ENCODE measurements around the gene PCDHA4.

PCDHA4 gene

DNA sequence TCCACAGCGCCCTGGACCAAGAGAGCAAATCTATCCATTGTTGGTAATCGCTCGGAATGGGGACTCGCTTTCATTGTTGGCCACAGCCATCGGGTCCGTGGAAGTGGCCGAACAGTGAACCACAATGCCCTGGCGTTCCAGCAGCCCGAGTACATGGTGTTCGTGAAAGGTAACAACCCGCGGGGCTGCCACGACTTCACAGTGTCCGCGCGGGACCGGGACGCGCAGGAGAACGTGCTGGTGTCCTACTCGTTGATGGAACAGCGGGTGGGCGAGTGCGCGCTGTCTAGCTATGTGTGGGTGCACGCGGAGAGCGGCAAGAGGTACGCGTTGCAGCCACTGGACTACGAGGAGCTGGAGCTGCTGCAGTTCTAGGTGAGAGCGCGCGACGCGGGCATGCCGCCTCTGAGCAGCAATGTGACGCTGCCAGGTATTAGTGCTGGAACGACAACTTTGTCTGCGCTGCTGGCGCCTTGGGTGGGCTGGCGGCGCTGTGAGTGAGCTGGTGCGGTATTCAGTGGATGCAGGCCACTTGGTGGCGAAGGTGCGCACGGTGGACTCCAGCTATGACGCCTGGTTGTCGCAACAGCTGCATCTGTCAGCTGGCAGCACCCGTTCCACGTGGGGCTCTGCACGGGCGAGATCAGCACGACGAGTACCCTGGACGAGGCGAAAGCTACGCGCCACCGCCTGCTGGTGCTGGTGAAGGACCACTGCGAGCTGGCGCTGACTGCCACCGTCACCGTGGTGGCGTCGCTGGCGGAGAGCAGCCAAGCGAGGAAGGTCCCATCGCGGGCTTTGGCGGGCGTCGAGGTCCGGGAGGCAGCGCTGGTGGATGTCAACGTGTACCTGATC is 55.8 kb downstream of the PCDHA4 start:
- no peak for DNase-seq

Data from stimulated activated CD4-positive, alpha-beta T cell treated with anti-CD3 and anti-CD28 coated beads, Interleukin-2, amount 100 ng/mL, for 48 hours (primary cell).